Lower leg skin (tissue), 4 donors: ENCODE measurements around the gene CD300LD. TPM values are rescaled to one million over a fixed set of nuclear protein-coding genes. Genes with fewer than 3 reads are reported as not detected.

Source experiments
- DNase-seq, 2 donors: peaks; one replicate each; pipeline ENCODE4 v3.0.0-alpha.2; 2019; ENCODE audit warnings: low spot score in 2 of 2
- H3K4me3 ChIP-seq: fragments of 200-600 bp; sonication (generic); 2 replicates; pipeline ENCODE4 v1.5.1; 2017; ENCODE audit warnings: mild to moderate bottlenecking, low read depth; ENCODE audit not compliant: poor library complexity, severe bottlenecking
- CTCF ChIP-seq, 3 donors: fragments of 450-650 bp; IDR thresholded peaks; one replicate each; pipeline ENCODE4 v1.5.1; 2016; ENCODE audit warnings: antibody characterized with exemption in 3 of 3, mild to moderate bottlenecking in 3 of 3, moderate library complexity in 2 of 3
- POLR2A ChIP-seq, 2 donors: fragments of 450-650 bp; IDR thresholded peaks; one replicate each; pipeline ENCODE4 v1.6.1; 2016 to 2017; ENCODE audit warnings: antibody characterized with exemption in 2 of 2, mild to moderate bottlenecking in 1 of 2, moderate library complexity in 1 of 2
- WGBS, 2 donors: methylation state at CpG; one replicate each; pipeline ENCODE4 v1.1.5; 2018; 5-methylcytosine and 5-hydroxymethylcytosine counted together
- intact Hi-C: fragments of 100-400 bp; cut with DNase I; formaldehyde crosslinking; loops from one replicate; pipeline ENCODE4 v1.15.0; 2023; ENCODE audit warnings: low total_unique reads
- total RNA-seq, 4 donors: library from RNA; depleted of rRNA; stranded (reverse); fragments of >200 nt; gene quantifications; one replicate each; pipeline ENCODE4 v1.1.0, GENCODE V29; 2016

The CD300LD gene
- total RNA-seq, 4 donors from 2014 or later: not detected

DNA sequence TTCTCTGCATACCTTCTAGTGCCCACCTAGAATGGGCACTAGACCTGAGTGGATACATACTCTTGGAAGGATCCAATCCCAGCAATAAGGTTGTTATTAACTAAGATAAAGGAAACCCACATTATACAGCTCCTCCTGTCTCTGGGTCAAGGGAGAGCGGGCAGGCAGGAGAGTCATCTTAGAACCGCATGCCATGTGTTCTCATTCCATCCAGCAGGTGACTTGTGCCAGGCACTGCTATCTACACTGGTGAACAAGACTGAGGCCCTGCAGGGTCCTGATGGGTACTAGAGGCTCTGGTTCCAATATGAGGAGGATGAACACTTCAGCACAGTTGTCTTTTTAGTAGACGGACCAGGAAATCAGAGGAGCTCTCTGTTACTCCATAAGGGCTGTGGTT lies 18.9 kb downstream of the CD300LD start:
- H3K4me3 ChIP-seq: no peak overlapping the region
- TF ChIP-seq POLR2A (IDR thresholded peaks at IDR 0.05) (no peak), CTCF (IDR thresholded peaks at IDR 0.05) (no peak)
- DNase-seq: no peak
- intact Hi-C loops: no loop called here
- 75 to 83% methylated on average over 3 of the region's 3 CpGs for WGBS, 2 donors

DNA sequence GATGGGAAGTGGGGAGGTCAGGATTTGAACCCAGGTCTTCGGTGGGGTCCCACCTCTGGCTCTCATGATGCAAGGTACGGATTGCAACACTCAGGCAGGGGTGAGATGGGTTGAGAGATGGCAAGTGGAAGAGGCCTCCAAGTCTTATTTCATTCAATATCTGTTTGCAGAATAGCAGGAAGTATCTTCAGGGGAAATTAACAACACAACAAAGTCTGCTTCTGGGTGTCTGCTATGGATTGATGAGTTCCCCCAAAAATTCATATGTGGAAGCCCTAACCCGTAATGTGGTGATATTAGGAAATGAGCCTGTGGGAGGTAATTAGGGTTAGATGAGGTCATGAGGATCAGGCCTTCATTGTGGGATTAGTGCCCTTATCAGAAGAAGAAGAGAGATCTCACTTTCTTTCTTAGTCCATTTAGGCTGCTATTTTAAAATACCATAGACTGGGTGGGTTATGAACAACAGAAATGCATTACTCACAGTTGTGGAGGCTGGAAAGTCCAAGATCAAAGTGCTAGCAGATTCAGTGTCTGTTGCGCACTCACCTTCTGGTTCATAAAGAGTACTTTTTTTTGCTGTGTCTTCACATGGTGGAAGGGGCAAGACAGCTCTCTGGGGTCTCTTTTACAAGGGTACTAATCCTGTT lies 20.3 kb downstream of the CD300LD start:
- H3K4me3 ChIP-seq: no peak overlapping the region
- 84 to 90% methylated on average over 4 of the region's 4 CpGs for WGBS, 2 donors
- no peak for TF ChIP-seq POLR2A (IDR thresholded peaks at IDR 0.05)
- no peak for TF ChIP-seq CTCF (IDR thresholded peaks at IDR 0.05)
- intact Hi-C loops: no loop called here
- no peak for DNase-seq

DNA sequence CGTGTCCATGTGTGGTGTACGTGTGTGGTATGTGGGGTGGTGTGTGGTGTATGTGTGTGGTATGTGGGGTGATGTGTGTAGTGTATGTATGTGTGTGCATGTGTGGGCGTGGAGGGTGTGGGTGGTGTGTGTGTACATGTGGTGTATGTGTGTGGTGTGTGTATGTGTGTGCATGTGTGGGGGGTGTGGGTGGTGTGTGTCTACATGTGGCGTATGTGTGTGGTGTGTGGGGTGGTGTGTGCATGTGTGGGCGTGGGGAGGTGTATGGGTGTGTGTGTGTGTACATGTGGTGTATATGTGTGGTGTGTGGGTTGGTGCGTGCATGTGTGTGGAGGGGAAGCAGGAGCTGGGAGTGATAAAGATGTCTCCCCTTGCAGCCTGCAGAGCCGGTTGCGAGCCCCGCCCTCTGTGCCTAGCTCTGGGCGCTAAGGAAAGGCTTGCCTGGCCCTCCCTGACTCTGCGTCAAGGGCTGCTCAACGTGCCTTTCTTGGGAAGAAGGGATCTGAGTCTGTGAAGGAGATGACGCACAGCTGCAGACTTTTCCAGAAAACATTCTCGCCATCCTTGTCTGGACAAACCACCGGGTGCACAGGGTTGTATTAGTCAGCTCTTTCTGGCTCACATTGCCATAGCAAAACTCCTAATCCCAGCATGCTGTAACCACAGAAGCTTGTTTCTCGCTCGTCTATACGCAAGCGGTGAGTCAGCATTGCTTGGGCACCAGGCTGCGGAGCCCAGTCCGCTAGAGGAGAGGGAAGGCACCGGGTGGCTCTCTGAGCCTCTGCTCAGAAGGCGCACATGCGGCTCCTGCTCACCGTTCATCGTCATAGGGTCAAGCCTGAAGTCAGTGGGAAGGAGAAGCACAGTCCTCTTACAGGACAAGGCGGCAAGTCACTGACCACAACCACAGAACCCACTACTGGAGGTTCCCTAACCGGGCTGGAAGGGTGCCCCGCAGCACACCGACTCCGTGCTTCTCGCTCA lies 22.8 kb downstream of the CD300LD start:
- WGBS, 2 donors: 39 to 56% methylated on average over 28 to 32 of the region's 32 CpGs
- peak in 1 of 3 donors; percentile 6 for TF ChIP-seq CTCF (IDR thresholded peaks at IDR 0.05)
- no peak for TF ChIP-seq POLR2A (IDR thresholded peaks at IDR 0.05)
- H3K4me3 ChIP-seq: no peak overlapping the region
- peak in 1 of 2 donors; percentile 61 for DNase-seq
- intact Hi-C loops: no loop called here

- H3K4me3 ChIP-seq: no peak overlapping the region
- TF ChIP-seq POLR2A (IDR thresholded peaks at IDR 0.05) (no peak), CTCF (IDR thresholded peaks at IDR 0.05) (no peak)
- 80 to 81% methylated on average over 4 of the region's 4 CpGs for WGBS, 2 donors
- DNase-seq: no peak
- intact Hi-C loops: no loop called here
Measured at GRCh38 chr17:74568106-74568873, 23.8 kb downstream of the CD300LD start.

- intact Hi-C loops: no loop called here
- no peak for TF ChIP-seq POLR2A (IDR thresholded peaks at IDR 0.05)
- TF ChIP-seq CTCF (IDR thresholded peaks at IDR 0.05): no peak
- WGBS, 2 donors: 75 to 78% methylated on average over 2 of the region's 2 CpGs
- no peak for DNase-seq
- no peak within 1 kb of the TSS for H3K4me3 ChIP-seq
Measured at GRCh38 chr17:74567397-74567796, 24.7 kb downstream of the CD300LD start, which contains the start of gene CD300H. CD300H (minus strand) TSS chr17:74567509.
